Astrocyte (in vitro differentiated cells and primary cell): ENCODE data around the gene PDLIM5. TPM values are rescaled to one million over a fixed set of nuclear protein-coding genes. Genes with fewer than 3 reads are reported as not detected.

ENCODE experiments used
- DNase-seq: peaks from one replicate; pipeline ENCODE4 v3.0.0-alpha.2; 2010; ENCODE audit warnings: low read depth
- FAIRE-seq: peaks from 2 replicates; lab custom pipeline; 2011; peaks lifted over from hg19 to GRCh38; lab: Jason Lieb, UNC
- H2AFZ ChIP-seq: 2 replicates; pipeline ENCODE4 v1.6.0; 2012; ENCODE audit warnings: low read depth, low read length, inconsistent platforms
- H3K27ac ChIP-seq: 2 replicates; pipeline ENCODE4 v1.5.1; 2011; ENCODE audit warnings: low read depth, low read length, inconsistent platforms
- H3K27me3 ChIP-seq: 2 replicates; pipeline ENCODE4 v1.6.0; 2011; ENCODE audit warnings: low read length, inconsistent platforms; ENCODE audit not compliant: insufficient read depth
- H3K36me3 ChIP-seq: 2 replicates; pipeline ENCODE4 v1.5.1; 2011; ENCODE audit warnings: low read length, inconsistent platforms; ENCODE audit not compliant: insufficient read depth
- H3K4me1 ChIP-seq: 2 replicates; pipeline ENCODE4 v1.5.1; 2011; ENCODE audit warnings: low read length, inconsistent platforms; ENCODE audit not compliant: insufficient read depth
- H3K4me2 ChIP-seq: 2 replicates; pipeline ENCODE4 v1.6.0; 2012; ENCODE audit warnings: low read length, inconsistent platforms
- H3K4me3 ChIP-seq: 2 replicates; pipeline ENCODE4 v1.5.1; 2011; ENCODE audit warnings: low read depth, mild to moderate bottlenecking, low read length, inconsistent platforms; ENCODE audit not compliant: insufficient read depth
- H3K79me2 ChIP-seq: 2 replicates; pipeline ENCODE4 v1.6.0; 2012; ENCODE audit warnings: mild to moderate bottlenecking, low read length, inconsistent platforms; ENCODE audit not compliant: insufficient read depth
- H3K9ac ChIP-seq: 2 replicates; pipeline ENCODE4 v1.6.0; 2012; ENCODE audit warnings: mild to moderate bottlenecking, low read length, inconsistent platforms
- H3K9me3 ChIP-seq: 2 replicates; pipeline ENCODE4 v1.5.1; 2012; ENCODE audit warnings: low read depth, mild to moderate bottlenecking, low read length, inconsistent platforms; ENCODE audit not compliant: insufficient read depth
- H4K20me1 ChIP-seq: 2 replicates; pipeline ENCODE4 v1.6.0; 2012; ENCODE audit warnings: low read length, inconsistent platforms; ENCODE audit not compliant: insufficient read depth
- H3K27ac Mint-ChIP-seq: one replicate; pipeline ENCODE4 v1.8.0; 2021; ENCODE audit warnings: mild to moderate bottlenecking, mixed read lengths; ENCODE audit not compliant: unreplicated experiment
- H3K27me3 Mint-ChIP-seq: one replicate; pipeline ENCODE4 v1.8.0; 2021; ENCODE audit warnings: low read depth, mixed read lengths; ENCODE audit not compliant: unreplicated experiment
- H3K36me3 Mint-ChIP-seq: one replicate; pipeline ENCODE4 v1.8.0; 2021; ENCODE audit warnings: low read depth, mixed read lengths; ENCODE audit not compliant: unreplicated experiment
- H3K4me1 Mint-ChIP-seq: one replicate; pipeline ENCODE4 v1.8.0; 2021; ENCODE audit warnings: low read depth, mixed read lengths; ENCODE audit not compliant: unreplicated experiment
- H3K4me3 Mint-ChIP-seq: one replicate; pipeline ENCODE4 v1.8.0; 2021; ENCODE audit warnings: mild to moderate bottlenecking, moderate library complexity, mixed read lengths; ENCODE audit not compliant: unreplicated experiment
- H3K9me3 Mint-ChIP-seq: one replicate; pipeline ENCODE4 v1.8.0; 2021; ENCODE audit warnings: mild to moderate bottlenecking, mixed read lengths; ENCODE audit not compliant: unreplicated experiment
- CTCF ChIP-seq: IDR thresholded peaks from 2 replicates; pipeline ENCODE4 v1.5.1; 2011; ENCODE audit warnings: low read depth, mild to moderate bottlenecking, inconsistent platforms, low read length, moderate library complexity; ENCODE audit not compliant: insufficient read depth
- EZH2 ChIP-seq: IDR thresholded peaks from 2 replicates; pipeline ENCODE4 v1.6.1; 2012; ENCODE audit warnings: mild to moderate bottlenecking, low read length, inconsistent platforms; ENCODE audit not compliant: insufficient read depth
- total RNA-seq: library from RNA; stranded (reverse); gene quantifications from 2 replicates; pipeline ENCODE4 v1.2.1, GENCODE V29; 2021

Gene PDLIM5
- total RNA-seq, 1 donor from 2014 or later: 181 TPM

- H3K36me3 ChIP-seq: no peaks in the 10 kb centered on the region
- no peak overlapping the region for H3K27ac ChIP-seq
- Mint-ChIP-seq H3K4me1 (peaks cover 48% of the 10 kb centered on the region), H3K36me3 (peaks cover 9% of the 10 kb centered on the region), H3K27ac (no peak overlapping the region), H3K27me3 (no peaks in the 10 kb centered on the region), H3K9me3 (no peaks in the 10 kb centered on the region), H3K4me3 (no peak overlapping the region)
- peak overlapping the region; percentile 18 for H3K4me2 ChIP-seq
- no peak overlapping the region for H3K9ac ChIP-seq
- H3K27me3 ChIP-seq: no peaks in the 10 kb centered on the region
- H3K79me2 ChIP-seq: peaks cover 96% of the 10 kb centered on the region
- no peak overlapping the region for H3K4me3 ChIP-seq
- DNase-seq: no peak
- TF ChIP-seq EZH2 (no peak), CTCF (no peak)
- H4K20me1 ChIP-seq: peaks cover 26% of the 10 kb centered on the region
- no peak overlapping the region for H2AFZ ChIP-seq
- H3K9me3 ChIP-seq: no peaks in the 10 kb centered on the region
- peaks cover 33% of the 10 kb centered on the region for H3K4me1 ChIP-seq
- no peak for FAIRE-seq
These were observed 85.1 kb downstream of the PDLIM5 start for GRCh38 chr4:94536649-94537469.

GRCh38 chr4:94537921-94538628 lies 86.3 kb downstream of the PDLIM5 start:
- Histone ChIP-seq H2AFZ (no peak overlapping the region), H3K4me1 (peaks cover 27% of the 10 kb centered on the region), H3K4me2 (peak overlapping the region; percentile 2), H3K9ac (no peak overlapping the region), H3K4me3 (no peak overlapping the region), H3K27ac (no peak overlapping the region), H3K79me2 (peaks cover 93% of the 10 kb centered on the region), H3K27me3 (no peaks in the 10 kb centered on the region), H3K36me3 (no peaks in the 10 kb centered on the region), H4K20me1 (peaks cover 20% of the 10 kb centered on the region), H3K9me3 (no peaks in the 10 kb centered on the region)
- H3K4me3 Mint-ChIP-seq: no peak overlapping the region
- peak; percentile 50 for FAIRE-seq
- TF ChIP-seq CTCF (no peak), EZH2 (no peak)
- DNase-seq: no peak
- no peak overlapping the region for H3K27ac Mint-ChIP-seq
- H3K9me3 Mint-ChIP-seq: no peaks in the 10 kb centered on the region
- H3K4me1 Mint-ChIP-seq: peaks cover 47% of the 10 kb centered on the region
- peaks cover 9% of the 10 kb centered on the region for H3K36me3 Mint-ChIP-seq
- no peaks in the 10 kb centered on the region for H3K27me3 Mint-ChIP-seq
